Stimulated activated CD4-positive, alpha-beta T cell treated with anti-CD3 and anti-CD28 coated beads, Interleukin-12 subunit alpha, Interleukin-12 subunit beta, amount 100 ng/mL, for 48 hours (primary cell): Measurements from ENCODE around the gene DUSP1.
"Not testable (repeated sequence)": the region's sequence is repeated elsewhere in the genome, so short reads cannot be mapped to it uniquely, and the experiment has no call there.

Experiments
- DNase-seq, 3 donors: peaks; one replicate each; pipeline ENCODE4 v3.0.0-alpha.2; 2020; ENCODE audit warnings: low read depth in 2 of 3, low spot score in 1 of 3

DUSP1 gene, protein sequence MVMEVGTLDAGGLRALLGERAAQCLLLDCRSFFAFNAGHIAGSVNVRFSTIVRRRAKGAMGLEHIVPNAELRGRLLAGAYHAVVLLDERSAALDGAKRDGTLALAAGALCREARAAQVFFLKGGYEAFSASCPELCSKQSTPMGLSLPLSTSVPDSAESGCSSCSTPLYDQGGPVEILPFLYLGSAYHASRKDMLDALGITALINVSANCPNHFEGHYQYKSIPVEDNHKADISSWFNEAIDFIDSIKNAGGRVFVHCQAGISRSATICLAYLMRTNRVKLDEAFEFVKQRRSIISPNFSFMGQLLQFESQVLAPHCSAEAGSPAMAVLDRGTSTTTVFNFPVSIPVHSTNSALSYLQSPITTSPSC

DNA sequence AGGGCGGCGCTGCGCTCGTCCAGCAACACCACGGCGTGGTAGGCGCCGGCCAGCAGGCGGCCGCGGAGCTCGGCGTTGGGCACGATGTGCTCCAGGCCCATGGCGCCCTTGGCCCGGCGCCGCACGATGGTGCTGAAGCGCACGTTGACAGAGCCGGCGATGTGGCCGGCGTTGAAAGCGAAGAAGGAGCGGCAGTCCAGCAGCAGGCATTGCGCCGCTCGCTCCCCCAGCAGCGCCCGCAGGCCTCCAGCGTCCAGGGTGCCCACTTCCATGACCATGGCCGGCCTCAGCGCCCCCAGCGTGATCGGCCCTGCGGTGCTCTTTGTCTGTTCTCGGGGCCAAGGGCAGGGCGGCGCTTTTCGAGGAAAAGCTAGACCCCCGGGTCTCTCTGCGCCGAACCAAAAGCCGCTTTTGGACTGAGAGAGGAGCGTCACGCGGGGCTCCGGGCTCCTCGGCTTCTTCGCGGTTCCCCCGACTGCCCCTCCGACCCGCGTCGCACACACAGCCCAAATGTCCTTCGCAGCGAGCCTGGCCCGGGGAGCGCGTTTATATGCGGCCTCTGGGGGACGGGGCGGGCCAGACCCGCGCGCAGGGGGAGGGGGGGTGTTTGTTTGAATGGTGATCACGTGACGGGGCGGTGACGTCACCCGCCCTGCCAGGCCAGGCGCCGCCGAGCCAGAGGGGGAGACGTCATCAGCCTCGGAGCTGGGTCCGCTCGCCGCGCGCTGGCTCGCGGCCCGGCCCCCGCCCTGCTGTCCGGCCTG is at the start of gene DUSP1:
TSS of gene DUSP1 (minus strand) at position 521 of the 764 bp plus-strand sequence. CDS start at position 278, 243 bp downstream.
- peak; percentile 89 to 98 (median 94) for DNase-seq

DNA sequence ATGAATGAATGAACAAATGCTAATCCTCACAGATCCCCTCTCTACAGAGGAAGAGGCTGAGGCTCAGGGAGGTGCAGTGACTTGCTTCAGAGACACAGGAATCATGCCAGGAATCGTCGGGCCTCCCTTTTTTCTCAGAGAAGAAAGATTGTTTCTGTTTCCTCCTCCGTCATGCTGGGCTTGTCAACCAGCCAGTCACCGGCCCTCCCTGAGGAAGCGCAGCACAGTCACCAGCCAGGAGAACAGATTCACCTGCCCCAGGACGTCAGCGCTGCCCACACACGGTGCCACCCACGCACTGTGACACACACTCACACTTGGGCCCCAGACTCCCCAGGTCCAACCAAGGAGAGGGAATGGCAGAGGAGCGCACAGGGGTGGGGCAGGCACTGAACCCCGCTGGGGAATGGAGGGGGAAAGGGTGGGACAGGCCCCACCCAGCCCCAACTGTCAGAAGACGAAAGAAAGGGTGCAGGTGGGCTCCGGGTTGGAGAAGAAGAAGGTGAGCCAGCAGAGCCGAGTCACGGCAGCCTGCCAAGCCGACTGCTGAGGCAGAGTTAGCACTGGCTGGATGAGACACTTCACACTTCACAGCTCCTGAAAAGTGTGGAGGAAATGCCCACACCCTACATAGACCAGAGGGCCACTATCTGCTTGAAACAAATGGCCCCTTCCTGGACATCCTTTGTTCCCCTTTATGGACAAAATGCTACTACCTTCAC is 49.2 kb upstream of the DUSP1 start:
- peak in 2 of 3 donors; percentile 29 to 41 for DNase-seq

DNA sequence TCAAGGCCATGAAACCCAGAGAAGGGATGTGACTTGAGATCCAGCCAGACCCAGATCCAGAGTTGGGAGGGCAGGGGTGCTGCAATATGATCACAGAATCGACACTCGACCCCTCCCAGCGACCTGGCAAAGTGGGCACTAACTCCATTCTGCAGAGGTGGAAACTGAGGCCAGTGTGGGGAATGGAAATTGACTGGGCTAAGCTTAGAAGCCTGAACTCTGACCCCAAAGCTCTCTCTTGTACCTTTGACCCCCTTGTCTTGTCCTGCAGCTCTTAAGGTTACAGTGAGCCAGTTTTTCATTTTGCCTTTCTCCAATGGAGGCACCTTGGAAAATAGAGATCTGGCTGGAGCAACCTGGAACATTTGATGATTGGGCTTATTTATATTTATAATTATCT is 48.6 kb upstream of the DUSP1 start:
- no peak for DNase-seq

DNA sequence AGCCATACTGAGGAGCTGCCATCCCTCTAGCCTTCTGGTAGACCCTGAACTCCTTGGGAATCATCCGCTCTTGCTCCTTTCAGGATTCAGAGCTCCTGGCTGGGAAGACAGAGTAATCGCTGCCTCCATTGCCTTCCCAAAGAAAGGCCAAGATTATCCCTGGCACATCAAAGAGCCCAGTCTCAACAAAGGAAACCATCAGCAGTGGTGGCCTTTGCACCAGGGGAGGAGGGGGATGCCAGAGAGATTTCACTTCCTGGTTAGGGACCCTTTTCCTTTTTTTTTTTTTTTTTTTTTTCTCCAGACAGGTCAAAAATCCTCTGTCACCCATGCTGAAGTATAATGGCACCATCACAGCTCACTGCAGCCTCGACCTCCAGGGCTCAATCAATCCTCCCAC is 47.1 kb upstream of the DUSP1 start:
- DNase-seq, result no peak

DNA sequence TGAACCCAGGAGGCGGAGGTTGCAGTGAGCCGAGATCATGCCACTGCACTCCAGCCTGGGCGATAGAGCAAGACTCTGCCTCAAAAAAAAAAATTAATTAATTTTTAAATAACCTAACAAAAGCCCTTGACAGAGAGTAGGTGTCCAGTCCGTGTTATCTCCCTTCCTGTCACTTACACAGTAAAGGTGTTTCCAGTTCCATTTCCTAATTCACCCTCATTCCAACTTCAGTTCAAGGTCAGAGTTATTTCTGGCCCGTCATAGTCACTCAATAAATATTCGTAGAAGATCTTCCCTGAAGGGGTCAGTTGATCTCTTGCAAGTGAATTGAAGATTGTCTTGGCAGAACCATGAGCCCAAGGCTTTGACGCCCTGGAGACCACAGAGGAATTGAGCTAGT is 46.7 kb upstream of the DUSP1 start:
- DNase-seq, result no peak

DNA sequence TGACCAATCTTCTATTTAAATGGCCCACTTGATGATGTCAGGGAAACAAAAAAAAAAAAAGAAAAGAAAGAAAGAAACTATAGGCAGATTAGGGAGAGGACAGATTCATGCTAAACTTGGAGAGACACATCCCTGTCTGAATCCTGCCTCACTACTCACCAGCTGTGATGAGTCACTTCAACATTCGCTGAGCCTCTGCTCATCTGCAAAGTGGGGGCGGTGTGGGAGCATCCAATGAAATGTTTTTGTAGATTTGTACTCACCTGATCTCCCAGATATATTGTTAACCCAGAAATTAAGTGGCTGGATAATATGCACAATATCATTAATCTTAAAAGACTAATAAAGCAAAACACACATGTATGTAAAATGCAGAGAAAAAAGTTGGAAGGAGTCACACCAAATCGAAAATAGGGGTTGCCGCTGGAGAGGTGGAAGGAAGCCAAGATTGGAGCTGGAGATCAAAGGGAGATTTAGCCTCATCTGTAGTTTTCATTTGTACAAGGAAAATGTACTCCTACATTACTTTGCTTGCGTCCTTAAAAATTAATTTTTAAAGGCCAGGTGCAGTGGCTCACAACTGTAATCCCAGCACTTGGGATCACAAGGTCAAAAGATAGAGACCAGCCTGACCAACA is 46.0 kb upstream of the DUSP1 start:
- DNase-seq, result no peak

DNA sequence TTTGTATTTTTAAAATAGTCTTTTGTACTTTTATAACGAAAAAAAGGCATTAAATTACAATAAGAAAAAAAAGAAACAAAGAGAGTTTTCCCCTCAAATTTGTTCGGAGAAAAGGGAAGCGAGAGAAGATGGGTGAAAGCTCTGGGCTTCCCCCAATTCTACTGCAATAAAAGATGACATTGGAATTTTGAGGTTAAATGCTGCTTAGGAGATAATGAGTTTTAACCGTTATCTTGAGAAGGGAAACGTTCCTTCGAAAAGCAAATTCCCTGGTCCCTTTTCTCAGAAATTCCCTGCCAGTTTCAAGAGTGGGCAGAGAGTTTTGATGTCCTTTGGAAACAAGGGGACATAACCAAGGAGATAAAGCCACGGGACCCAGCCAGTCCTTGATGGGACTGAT is 44.6 kb upstream of the DUSP1 start:
- no peak for DNase-seq

DNA sequence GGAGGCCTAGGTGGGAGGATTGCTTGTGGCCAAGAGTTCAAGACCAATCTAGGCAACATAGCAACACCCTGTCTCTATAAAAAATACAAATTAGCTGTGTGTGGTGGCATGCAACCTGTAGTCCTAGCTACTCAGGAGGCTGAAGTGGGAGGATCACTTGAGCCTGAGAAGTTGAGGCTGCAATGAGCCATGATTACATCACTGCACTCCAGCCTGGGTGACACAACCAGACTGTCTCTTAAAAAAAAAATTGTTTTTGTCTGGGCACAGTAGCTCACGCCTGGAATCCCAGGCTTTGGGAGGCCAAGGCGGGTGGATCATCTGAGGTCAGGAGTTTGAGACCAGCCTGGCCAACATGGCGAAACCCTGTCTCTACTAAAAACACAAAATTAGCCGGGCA is 40.0 kb upstream of the DUSP1 start:
- not testable (repeated sequence) for DNase-seq

DNA sequence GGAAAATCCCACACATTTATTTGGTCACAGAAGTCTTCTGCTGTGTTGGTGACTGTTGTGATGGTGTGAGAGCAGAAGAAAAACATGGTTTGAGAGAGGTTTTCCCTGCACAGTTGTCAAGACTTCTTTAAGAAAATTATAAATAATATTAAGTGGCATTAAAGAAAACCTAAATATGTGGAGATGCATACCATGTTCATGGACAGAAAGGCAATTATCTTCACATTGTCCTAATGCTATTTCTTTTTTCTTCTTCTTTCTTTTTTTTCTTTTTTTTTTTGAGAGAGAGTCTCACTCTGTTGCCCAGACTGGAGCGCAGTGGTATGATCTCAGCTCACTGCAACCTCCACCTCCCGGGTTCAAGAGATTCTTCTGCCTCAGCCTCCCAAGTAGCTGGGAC is 38.8 kb upstream of the DUSP1 start:
- no peak for DNase-seq

DNA sequence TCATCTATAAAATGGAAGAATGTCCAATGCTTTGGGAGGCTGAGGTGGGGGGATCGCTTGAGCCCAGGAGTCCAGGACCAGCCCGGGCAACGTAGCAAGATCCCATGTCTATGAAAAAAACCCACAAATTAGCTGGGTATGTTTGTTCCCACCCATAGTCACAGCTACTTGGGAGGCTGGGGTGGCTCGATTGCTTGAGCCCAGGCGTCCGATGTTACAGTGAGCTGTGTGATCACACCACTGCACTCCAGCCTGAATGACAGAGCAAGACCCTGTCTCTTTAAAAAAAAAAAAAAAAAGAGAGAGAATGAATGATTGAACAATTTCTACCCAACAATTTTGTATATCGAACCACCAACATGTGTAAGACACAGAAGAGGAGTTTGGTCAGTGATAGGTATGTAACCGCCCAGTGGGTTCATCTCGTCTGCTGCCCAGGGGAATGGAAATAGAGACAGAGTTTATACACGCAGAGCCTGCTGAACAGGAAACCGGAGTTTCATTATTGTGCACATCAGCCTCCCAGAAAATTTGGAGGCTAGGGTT is 36.8 kb upstream of the DUSP1 start:
- DNase-seq, result no peak

DNA sequence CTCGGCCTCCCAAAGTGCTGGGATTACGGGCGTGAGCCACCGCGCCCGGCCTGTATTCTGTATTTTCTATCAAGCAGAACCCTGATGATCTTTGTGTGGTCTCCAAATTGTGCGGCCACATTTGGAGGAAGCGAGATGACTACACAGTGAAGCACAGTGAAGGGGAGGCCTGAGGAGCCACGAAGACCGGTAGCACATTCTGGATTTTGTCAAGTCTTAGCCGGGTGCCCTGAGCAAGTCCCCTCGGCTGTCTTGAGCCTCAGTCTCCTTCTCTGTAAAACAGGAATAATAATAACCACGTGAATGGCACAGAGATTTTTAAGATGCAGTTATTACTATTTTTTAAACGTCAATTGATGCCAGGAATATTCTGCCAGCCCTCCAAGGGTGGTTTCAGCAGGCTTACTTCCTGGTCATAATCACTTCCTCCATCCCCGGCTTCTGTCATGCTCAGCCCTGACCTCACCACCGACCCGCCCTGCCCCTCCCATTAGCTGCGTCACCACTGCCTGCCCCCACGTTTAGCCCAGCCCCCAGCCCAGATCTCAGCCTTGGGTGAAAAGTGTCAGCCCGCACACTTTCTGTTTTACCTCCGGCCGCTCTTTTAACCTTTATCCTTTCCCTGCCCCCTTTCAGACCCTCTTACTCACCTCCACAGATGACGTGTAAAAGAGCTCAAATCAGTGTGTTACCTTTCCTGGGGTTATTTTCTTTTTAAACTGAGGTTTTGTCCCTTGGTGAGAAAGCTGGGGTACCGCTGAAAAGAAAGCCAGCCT is 36.1 kb upstream of the DUSP1 start:
- peak; percentile 88 to 93 (median 90) for DNase-seq

DNA sequence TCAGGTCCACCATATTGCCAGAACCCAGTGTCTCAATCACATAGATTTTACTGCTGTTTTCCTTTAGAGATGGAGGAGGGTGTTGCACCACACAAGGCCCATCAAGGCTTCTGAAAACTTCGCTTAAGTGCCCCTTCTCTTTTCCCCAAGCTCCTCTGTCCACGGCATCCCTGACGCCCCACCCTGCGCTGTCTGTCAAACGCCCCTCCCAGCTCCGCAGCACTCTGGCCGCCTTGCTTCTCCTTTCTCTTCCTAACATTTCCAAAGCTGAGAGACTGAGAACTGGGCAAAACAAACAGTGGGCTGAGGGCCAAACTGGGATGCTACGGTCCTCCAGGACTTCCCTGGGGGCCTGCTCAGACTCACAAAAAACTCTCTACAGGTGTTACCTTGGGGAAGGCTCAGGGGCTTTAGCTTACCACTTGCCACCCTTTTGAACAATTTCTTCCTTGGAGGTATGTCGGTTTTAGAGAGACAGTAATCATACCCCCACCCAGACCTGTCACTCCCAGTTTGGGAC is 34.8 kb upstream of the DUSP1 start:
- no peak for DNase-seq

DNA sequence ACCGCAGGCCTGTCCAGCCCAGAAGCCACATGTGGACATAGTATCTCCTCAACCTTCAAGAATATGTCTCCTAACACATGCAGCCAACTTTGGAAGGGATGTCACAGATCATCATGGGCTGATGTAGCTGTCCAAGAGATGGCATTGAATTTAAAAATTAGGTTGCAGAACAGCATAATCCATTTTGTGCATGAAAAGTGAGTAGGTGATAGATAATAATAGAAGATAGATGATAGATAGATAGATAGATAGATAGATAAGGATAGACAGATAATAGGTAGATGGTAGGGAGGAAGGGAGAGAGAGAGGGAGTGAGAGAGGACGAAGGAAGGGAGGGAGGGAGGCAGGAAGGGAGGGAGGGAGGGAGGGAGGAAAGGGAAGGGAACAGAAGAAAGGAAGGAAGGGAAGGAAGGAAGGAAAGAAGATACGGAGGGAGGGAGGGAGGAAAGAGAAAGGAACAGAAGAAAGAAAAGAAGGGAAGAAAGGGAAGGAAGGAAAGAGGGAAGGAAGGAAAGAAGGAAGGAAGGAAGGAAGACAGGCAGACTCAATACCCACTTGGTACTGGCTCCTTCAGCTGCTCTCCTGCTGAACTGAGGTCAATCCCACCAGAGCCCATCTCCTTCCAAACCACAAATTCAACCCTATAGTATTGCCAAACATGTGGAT is 34.2 kb upstream of the DUSP1 start:
- no peak for DNase-seq

DNA sequence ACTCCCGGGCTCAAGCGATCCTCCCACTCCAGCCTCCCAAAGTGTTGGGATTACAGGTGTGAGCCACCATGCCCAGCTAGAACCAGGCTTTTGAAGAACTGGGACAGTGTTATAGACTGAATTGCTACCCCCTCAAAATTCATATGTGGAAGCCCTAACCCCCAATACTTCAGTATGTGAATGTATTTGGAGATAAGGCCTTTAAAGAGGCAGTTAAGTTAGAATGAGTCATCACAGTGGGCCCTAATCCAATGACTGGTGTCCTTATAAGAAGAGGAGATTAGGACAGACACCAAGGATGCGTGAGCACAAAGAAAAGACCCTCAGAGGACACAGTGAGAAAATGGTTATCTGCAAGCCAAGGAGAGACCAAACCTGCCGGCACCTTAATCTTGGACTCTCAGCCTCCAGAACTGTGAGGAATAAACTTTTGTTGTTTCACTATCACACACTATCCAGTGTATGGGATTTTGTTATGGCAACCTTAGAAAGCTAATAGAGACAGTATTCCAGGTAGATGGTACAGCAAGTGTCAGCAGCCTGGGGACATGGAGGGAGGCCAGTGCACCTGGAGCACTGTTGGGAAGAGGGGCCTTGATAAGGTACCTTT is 31.7 kb upstream of the DUSP1 start:
- no peak for DNase-seq

DNA sequence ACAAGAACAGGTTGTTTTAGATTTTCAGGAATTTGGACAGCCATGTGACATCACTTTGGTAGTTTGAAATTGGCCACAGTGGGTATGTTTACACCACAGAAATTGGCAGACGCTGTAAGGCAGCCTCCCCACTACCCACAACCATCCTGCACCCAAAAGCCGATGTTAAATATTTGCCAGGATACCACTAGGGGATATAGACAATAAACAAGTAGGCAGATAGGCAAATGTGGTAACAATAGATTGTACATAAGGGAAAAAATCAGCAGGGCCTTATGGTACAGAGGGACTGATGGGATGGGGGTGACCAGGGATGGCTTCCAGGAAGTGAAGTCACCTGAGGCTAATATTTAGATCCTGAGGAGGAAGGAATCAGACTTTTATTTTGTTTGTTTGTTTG is 31.1 kb upstream of the DUSP1 start:
- DNase-seq, result no peak

DNA sequence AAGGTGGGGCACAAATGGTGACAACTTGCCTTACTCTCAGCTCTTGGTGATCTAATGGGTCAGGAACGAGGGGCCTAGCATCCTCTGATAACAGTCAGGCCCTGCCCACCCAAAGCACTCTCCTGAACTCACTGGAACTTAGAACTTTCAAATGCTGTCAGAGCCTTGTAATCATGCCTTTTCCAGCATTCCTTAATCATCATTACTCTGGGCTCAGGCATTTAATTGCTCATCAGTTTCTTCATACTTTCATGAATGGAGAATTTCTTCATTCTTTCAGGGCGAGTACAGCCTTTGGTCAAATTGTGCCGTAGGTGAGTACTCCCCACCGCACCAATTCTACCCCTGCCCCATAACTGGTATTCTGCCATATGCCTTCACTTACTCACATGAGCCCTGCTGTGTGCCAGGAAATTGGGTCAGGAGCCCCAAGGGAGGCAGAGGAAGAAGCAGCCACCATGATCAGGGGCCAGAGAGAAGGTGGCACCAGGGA is 30.2 kb upstream of the DUSP1 start:
- no peak for DNase-seq

DNA sequence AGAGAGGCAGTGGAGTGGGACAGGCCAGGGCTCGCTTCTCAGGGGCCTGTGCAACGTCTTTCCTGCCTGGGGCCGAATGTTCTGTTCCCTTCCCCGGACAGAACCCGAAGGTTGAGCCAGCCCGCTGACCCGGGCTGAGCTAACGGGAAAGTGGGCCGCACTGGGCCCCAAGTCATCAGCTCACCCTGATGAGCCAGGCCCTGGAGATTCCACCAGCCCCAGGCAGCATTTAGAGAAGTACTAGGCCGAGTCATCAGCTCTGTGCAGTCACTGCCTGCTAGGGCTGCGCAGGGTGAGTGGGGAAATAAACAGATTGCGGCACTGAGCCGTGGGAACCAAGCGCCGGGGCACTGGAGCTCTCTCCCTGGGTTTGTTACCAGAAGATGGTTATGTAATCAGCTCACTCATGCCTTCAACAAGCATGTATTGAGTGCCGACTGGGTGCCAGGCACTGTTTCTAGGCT is 29.1 kb upstream of the DUSP1 start:
- DNase-seq, result no peak

DNA sequence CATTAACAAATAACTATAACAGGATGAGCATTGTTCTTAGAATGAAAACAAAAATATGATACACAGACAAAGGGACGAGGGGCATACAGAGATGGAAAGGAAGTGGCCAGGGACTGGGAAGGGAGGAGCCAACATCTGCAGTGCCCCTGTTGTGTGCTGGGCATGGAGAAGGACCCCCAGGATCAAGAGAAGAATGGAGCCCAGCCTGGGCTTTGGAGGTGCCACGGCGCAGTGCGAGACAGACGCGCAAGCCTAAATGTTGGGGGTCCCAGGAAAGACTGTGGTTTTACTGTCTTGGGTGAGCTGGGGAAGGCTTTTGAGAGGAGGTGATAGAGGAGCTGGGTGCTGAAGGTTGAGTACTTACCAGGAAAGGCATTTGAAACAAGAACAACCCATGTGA is 28.4 kb upstream of the DUSP1 start:
- DNase-seq, result no peak
